ENCODE measurements around the gene SLC35F2.

The SLC35F2 gene

DNA sequence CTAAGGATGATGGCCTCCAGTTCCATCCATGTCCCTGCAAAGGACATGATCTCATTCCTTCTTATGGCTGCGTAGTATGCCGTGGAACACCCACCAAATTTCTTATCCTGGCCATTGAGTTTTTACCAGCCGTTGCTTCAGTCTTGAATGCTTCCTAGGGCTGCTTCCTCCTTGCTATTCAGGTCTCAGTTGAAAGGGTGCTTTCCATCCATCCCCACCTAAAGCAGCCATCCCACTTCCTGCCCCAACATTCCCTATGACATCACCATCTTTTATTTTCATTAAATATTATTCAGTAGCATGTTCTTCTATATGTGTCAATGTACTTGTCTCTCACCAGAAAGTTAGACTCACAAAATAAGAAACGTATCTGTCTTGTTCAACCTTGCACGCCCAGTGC is 106.1 kb downstream of the SLC35F2 start:
- Histone ChIP-seq H3K4me3 (ENCODE audit: low read length, poor library complexity, severe bottlenecking) (no peak overlapping the region), H3K9me3 (ENCODE audit: insufficient read depth, low read depth, low read length) (no peaks in the 10 kb centered on the region; the same call in 1 of the 2 replicates), H3K27me3 (ENCODE audit: insufficient read depth, low read length, poor library complexity, severe bottlenecking) (no peaks in the 10 kb centered on the region), H3K79me2 (ENCODE audit: insufficient read depth, low read length) (no peaks in the 10 kb centered on the region), H3F3A (ENCODE audit: low read depth) (no peaks in the 10 kb centered on the region), H3K4me2 (ENCODE audit: low read depth, low read length, poor library complexity, severe bottlenecking) (no peak overlapping the region), H3K9ac (ENCODE audit: low read depth, low read length, poor library complexity, severe bottlenecking) (no peak overlapping the region), H3K36me3 (ENCODE audit: insufficient read depth, low read length) (no peaks in the 10 kb centered on the region), H3K4me1 (ENCODE audit: insufficient read depth, low read length, poor library complexity, severe bottlenecking) (no peaks in the 10 kb centered on the region), H2AFZ (ENCODE audit: low read length) (no peak overlapping the region), H4K20me1 (ENCODE audit: insufficient read depth, low read length, poor library complexity, severe bottlenecking) (no peaks in the 10 kb centered on the region), H3K9me2 (replicated peaks; ENCODE audit: low read depth, low read length) (no peaks in the 10 kb centered on the region)
- no peak for TF ChIP-seq EZH2phosphoT487 (IDR thresholded peaks at IDR 0.05; ENCODE audit: borderline replicate concordance)
- TF ChIP-seq, protein P1, sequence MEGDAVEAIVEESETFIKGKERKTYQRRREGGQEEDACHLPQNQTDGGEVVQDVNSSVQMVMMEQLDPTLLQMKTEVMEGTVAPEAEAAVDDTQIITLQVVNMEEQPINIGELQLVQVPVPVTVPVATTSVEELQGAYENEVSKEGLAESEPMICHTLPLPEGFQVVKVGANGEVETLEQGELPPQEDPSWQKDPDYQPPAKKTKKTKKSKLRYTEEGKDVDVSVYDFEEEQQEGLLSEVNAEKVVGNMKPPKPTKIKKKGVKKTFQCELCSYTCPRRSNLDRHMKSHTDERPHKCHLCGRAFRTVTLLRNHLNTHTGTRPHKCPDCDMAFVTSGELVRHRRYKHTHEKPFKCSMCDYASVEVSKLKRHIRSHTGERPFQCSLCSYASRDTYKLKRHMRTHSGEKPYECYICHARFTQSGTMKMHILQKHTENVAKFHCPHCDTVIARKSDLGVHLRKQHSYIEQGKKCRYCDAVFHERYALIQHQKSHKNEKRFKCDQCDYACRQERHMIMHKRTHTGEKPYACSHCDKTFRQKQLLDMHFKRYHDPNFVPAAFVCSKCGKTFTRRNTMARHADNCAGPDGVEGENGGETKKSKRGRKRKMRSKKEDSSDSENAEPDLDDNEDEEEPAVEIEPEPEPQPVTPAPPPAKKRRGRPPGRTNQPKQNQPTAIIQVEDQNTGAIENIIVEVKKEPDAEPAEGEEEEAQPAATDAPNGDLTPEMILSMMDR (conservative IDR thresholded peaks at IDR 0.05; ENCODE audit: low read length): no peak

DNA sequence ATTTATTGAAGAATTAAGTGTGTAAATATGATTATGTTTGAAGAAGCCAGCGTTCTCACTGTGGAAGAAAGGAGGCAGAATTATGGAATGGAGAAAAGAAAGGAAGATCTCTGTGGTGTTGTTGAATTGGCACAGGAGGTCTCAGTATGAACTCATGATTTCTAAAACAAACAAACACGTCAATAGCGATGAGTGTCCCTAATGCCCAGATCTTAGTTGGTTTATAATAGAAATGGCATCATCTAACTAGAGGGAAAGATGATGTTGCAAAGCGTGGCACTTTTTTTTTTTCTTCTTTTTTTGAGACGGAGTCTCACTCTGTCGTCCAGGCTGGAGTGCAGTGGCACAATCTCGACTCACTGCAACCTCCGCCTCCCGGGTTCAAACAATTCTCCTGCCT is 107.5 kb downstream of the SLC35F2 start:
- H3K9me3 ChIP-seq (ENCODE audit: insufficient read depth, low read depth, low read length): no peaks in the 10 kb centered on the region
- no peaks in the 10 kb centered on the region for H3K36me3 ChIP-seq (ENCODE audit: insufficient read depth, low read length)
- H3K9me2 ChIP-seq (replicated peaks; ENCODE audit: low read depth, low read length): no peaks in the 10 kb centered on the region
- no peaks in the 10 kb centered on the region for H3K27me3 ChIP-seq (ENCODE audit: insufficient read depth, low read length, poor library complexity, severe bottlenecking)
- no peak overlapping the region for H3K9ac ChIP-seq (ENCODE audit: low read depth, low read length, poor library complexity, severe bottlenecking)
- H3K79me2 ChIP-seq (ENCODE audit: insufficient read depth, low read length): no peaks in the 10 kb centered on the region
- no peak overlapping the region for H3K4me3 ChIP-seq (ENCODE audit: low read length, poor library complexity, severe bottlenecking)
- H4K20me1 ChIP-seq (ENCODE audit: insufficient read depth, low read length, poor library complexity, severe bottlenecking): no peaks in the 10 kb centered on the region
- TF ChIP-seq, protein P1 (conservative IDR thresholded peaks at IDR 0.05; ENCODE audit: low read length): no peak
- TF ChIP-seq EZH2phosphoT487 (IDR thresholded peaks at IDR 0.05; ENCODE audit: borderline replicate concordance): no peak
- H3K4me2 ChIP-seq (ENCODE audit: low read depth, low read length, poor library complexity, severe bottlenecking): no peak overlapping the region
- no peaks in the 10 kb centered on the region for H3K4me1 ChIP-seq (ENCODE audit: insufficient read depth, low read length, poor library complexity, severe bottlenecking)
- H3F3A ChIP-seq (ENCODE audit: low read depth): no peaks in the 10 kb centered on the region
- H2AFZ ChIP-seq (ENCODE audit: low read length): no peak overlapping the region

DNA sequence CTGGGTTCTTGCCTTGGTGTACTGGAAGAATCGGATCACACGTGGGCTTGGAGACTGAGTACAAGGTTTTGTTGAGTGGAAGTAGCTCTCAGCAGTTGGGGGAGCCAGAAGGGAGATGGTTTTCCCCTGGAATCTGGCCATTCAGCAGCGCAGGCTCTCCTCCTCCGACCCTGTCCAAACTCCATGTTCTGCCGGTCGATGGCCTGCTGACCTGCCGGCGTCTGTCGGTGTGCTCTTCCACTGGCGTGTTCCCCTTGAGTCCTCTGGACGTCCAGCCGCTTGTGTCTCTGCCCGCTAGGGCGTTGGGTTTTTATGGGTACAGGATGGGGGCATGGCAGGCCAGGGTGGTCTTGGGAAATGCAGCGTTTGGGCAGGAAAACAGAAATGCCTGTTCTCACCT is 108.3 kb downstream of the SLC35F2 start:
- H3K4me2 ChIP-seq (ENCODE audit: low read depth, low read length, poor library complexity, severe bottlenecking): no peak overlapping the region
- no peaks in the 10 kb centered on the region for H3K4me1 ChIP-seq (ENCODE audit: insufficient read depth, low read length, poor library complexity, severe bottlenecking)
- TF ChIP-seq EZH2phosphoT487 (IDR thresholded peaks at IDR 0.05; ENCODE audit: borderline replicate concordance): no peak
- TF ChIP-seq, protein P1 (conservative IDR thresholded peaks at IDR 0.05; ENCODE audit: low read length): no peak
- H3K4me3 ChIP-seq (ENCODE audit: low read length, poor library complexity, severe bottlenecking): no peak overlapping the region
- H3K36me3 ChIP-seq (ENCODE audit: insufficient read depth, low read length): no peaks in the 10 kb centered on the region
- no peak overlapping the region for H3K9ac ChIP-seq (ENCODE audit: low read depth, low read length, poor library complexity, severe bottlenecking)
- no peak overlapping the region for H2AFZ ChIP-seq (ENCODE audit: low read length)
- H3K9me2 ChIP-seq (replicated peaks; ENCODE audit: low read depth, low read length): no peaks in the 10 kb centered on the region
- no peaks in the 10 kb centered on the region for H3K27me3 ChIP-seq (ENCODE audit: insufficient read depth, low read length, poor library complexity, severe bottlenecking)
- no peaks in the 10 kb centered on the region for H4K20me1 ChIP-seq (ENCODE audit: insufficient read depth, low read length, poor library complexity, severe bottlenecking)
- H3K79me2 ChIP-seq (ENCODE audit: insufficient read depth, low read length): no peaks in the 10 kb centered on the region
- no peaks in the 10 kb centered on the region for H3K9me3 ChIP-seq (ENCODE audit: insufficient read depth, low read depth, low read length)
- H3F3A ChIP-seq (ENCODE audit: low read depth): no peaks in the 10 kb centered on the region

Data from Loucy (cell line).